Measurements from ENCODE around the gene ZNF101.

DNA sequence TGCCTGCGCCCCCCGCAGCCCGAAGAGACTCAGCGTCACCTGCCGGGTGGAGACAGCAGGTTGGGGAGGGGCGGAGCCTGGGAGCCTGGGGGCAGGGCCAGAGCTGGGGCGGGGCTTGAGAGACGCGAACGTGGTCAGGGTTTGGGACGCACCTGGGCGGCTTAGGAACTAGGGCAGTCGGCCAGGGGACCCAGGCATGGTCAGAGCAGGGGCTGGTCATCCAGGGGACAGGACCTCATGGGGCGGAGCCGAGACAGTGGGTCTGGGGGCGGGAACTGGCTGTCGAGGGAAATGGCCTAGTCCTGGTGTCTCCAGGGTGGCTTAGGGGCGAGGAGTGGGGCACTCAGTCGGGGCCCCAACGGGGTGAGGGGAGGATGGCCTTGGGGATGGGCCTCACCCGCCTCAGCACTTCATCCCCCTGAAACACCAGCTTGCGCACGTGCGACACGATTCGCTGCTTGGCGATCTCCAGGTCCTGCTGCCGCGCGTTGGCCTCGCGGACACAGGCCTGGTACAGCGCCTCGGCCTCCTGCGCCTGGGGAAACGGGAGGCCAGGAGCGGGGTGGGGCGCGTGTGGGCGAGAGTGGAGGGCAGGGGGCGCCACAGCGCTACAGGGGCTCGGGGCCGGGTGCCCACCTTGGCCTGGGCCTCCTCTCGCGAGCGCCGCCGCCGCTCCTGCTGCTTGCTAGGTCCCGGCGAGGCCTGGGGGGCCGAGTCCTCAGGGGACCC, 31.0 kb upstream of the ZNF101 start:
- no peak for TF ChIP-seq CTCF (IDR thresholded peaks at IDR 0.05; ENCODE audit: poor library complexity, severe bottlenecking)
- no peak for TF ChIP-seq REST (IDR thresholded peaks at IDR 0.05; ENCODE audit: borderline replicate concordance)
- TF ChIP-seq POLR2AphosphoS5 (IDR thresholded peaks at IDR 0.05), result no peak
- no peak for TF ChIP-seq SMC3 (conservative IDR thresholded peaks at IDR 0.05; ENCODE audit: poor library complexity)
- TF ChIP-seq EP300 (conservative IDR thresholded peaks at IDR 0.05; ENCODE audit: poor library complexity, severe bottlenecking), result no peak
- no peak for TF ChIP-seq EZH2 (IDR thresholded peaks at IDR 0.05; ENCODE audit: borderline replicate concordance, insufficient read depth, low read length, poor library complexity, severe bottlenecking)
